Pancreas (tissue), 10 donors: ENCODE data around the gene GRIP2. TPM values are rescaled to one million over a fixed set of nuclear protein-coding genes. Genes with fewer than 3 reads are reported as not detected.
A peak's percentile ranks its signal among the peaks of the same experiment; 100 is the strongest.

ENCODE experiments used
- ATAC-seq, 4 donors: fragments of 200-7000 bp; cut with Tn5 transposase; one replicate each; pipeline versions ENCODE4 v1.8.0 to v1.9.1; 2020; ENCODE audit warnings: mild to moderate bottlenecking in 4 of 4, moderate library complexity in 4 of 4
- DNase-seq, 6 donors: peaks; one replicate each; pipeline ENCODE4 v3.0.0-alpha.2; 2020
- FAIRE-seq: peaks from 2 replicates; lab custom pipeline; 2012; peaks lifted over from hg19 to GRCh38; lab: Jason Lieb, UNC
- H3K27ac ChIP-seq, 4 donors: fragments of 200-600 bp; sonication (generic); 1 replicate in 3 of 4; 2 replicates in 1 of 4; pipeline versions ENCODE4 v1.5.0 to v1.8.0; 2020
- H3K27me3 ChIP-seq, 4 donors: fragments of 200-600 bp; one replicate each; pipeline ENCODE4 v1.8.0; 2021
- H3K36me3 ChIP-seq, 3 donors: fragments of 200-600 bp; sonication (generic) in 1 of 3; one replicate each; pipeline versions ENCODE4 v1.5.0 to v1.8.0; 2020 to 2021
- H3K4me1 ChIP-seq, 3 donors: fragments of 200-600 bp; one replicate each; pipeline ENCODE4 v1.8.0; 2021
- H3K4me3 ChIP-seq, 4 donors: fragments of 200-600 bp; sonication (generic) in 2 of 4; one replicate each; pipeline versions ENCODE4 v1.5.0 to v1.8.0; 2020 to 2021
- H3K9me3 ChIP-seq, 4 donors: fragments of 200-600 bp; one replicate each; pipeline ENCODE4 v1.8.0; 2021
- WGBS, 2 donors: extraction: QIAGEN DNeasy Blood & Tissue Kit; methylation state at CpG; one replicate each; pipeline ENCODE4 v1.1.7; 2013; 5-methylcytosine and 5-hydroxymethylcytosine counted together
- intact Hi-C, 3 donors: fragments of 100-400 bp; cut with DNase I; formaldehyde crosslinking; loops; one replicate each; pipeline versions ENCODE4 v1.11.1 to v1.14.2; 2022
- polyA plus RNA-seq, 2 donors: library from polyadenylated mRNA; stranded (reverse); fragments of 200-250 nt; gene quantifications; one replicate each; pipeline ENCODE4 v1.2.3, GENCODE V29; 2013
- total RNA-seq, 6 donors: library from RNA; stranded (reverse); fragmentation: NEBNext Ultra II Directional in 4 of 6; extraction: Animal tissue kit (Norgen Biotek cat#: 25700) in 4 of 6; gene quantifications; one replicate each; pipeline versions ENCODE4 v1.2.1 to v1.2.4, GENCODE V29; 2021 to 2023
- TF ChIP-seq, protein P1 (sequence below), 4 donors: fragments of 200-600 bp; sonication (generic) in 3 of 4; IDR thresholded peaks; one replicate each; pipeline versions ENCODE4 v1.5.0 to v1.8.0; 2021; ENCODE audit warnings: antibody characterized with exemption in 4 of 4
- donor health status: healthy with polysubstance abuse.
- donor health status: DM: no; HTN: no; CAD: no; lungs with moderate emphysema.
- donor health status: DM: no; HTN: no; CAD: no.
- donor health status: control.
- donor health status: control.
- donor health status: Bipolar disorder and iron deficiency.
- donor health status: DM: yes; HTN: yes; CAD: no.
- donor health status: DM: no; HTN: no; CAD: no.
- donor health status: DM: no; HTN: no; CAD: no.
- donor health status: DM: yes; HTN: yes; CAD: no.

GRIP2 gene
- total and polyA plus RNA-seq, 8 donors, result 0.16 to 0.94 (median 0.35) TPM

DNA sequence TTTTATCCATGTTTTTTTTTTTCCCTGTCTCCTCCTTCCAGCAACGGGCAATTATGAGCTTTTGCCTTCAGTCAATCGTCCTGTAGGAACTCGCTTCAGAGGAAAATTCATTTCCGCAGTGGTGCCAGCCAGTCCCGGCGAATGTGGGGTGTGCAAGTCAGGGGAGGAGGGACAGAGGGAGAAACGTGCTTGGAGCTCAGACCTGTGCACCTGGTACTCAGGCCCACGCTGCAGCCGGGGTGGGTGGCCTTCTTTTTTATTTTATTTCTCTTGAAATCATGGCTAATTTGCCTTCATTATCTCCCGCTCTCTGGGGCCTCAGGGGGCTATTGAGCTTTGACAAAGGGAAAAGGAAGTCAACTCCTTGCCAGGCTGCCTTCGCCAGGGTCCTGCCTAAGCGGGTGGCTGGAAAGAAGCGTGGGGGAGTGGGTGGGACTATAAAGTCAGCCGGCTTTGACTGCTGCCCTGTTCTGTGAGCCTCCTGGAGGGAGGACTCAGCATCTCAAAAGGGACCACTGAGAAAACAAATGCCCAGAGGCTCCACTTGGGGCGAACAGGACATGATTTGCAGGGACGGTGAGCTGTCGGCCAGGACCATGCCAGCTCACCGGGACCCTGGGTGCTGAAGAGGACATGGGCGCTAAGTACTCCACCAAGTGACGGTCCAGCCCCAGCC, 5.5 kb downstream of the GRIP2 start:
- intact Hi-C loops, result no loop called here
- Histone ChIP-seq H3K4me1 (no peaks in the 10 kb centered on the region), H3K36me3 (no peaks in the 10 kb centered on the region), H3K9me3 (no peaks in the 10 kb centered on the region), H3K4me3 (no peak overlapping the region), H3K27ac (no peak overlapping the region), H3K27me3 (no peaks in the 10 kb centered on the region)
- no peak for FAIRE-seq
- peak in 1 of 6 donors; percentile 32 for DNase-seq
- 60 to 65% methylated on average over 20 of the region's 20 CpGs for whole genome bisulfite sequencing, 2 donors
- TF ChIP-seq, protein P1, sequence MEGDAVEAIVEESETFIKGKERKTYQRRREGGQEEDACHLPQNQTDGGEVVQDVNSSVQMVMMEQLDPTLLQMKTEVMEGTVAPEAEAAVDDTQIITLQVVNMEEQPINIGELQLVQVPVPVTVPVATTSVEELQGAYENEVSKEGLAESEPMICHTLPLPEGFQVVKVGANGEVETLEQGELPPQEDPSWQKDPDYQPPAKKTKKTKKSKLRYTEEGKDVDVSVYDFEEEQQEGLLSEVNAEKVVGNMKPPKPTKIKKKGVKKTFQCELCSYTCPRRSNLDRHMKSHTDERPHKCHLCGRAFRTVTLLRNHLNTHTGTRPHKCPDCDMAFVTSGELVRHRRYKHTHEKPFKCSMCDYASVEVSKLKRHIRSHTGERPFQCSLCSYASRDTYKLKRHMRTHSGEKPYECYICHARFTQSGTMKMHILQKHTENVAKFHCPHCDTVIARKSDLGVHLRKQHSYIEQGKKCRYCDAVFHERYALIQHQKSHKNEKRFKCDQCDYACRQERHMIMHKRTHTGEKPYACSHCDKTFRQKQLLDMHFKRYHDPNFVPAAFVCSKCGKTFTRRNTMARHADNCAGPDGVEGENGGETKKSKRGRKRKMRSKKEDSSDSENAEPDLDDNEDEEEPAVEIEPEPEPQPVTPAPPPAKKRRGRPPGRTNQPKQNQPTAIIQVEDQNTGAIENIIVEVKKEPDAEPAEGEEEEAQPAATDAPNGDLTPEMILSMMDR (IDR thresholded peaks at IDR 0.05), result no peak
- no peak for ATAC-seq

DNA sequence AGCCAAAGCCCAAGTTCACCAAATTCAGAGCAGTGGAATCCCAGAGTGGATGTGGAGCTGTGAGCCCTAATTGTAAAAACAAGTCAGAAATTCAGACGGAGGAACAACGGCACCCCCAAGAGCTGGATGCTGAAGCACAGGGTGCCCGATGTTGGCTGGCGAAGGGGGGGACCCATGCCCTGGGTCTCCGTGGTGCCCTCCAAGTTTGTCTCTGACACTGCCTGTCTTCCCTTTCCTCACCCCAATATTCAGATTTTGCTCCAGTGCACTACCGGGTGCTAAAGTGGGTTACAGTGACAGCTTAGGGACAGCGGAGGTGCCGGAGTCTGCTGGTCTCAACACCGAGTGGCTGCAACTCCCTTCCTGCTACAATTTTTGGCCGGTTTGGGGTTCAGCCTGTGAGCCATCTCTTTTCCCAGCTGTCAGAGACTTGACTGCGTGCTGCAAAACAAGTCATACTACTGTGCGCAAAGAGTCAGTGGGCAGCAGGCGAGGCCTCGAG, 6.6 kb downstream of the GRIP2 start:
- Histone ChIP-seq H3K4me1 (no peaks in the 10 kb centered on the region), H3K4me3 (no peak overlapping the region), H3K36me3 (no peaks in the 10 kb centered on the region), H3K9me3 (no peaks in the 10 kb centered on the region), H3K27ac (no peak overlapping the region), H3K27me3 (no peaks in the 10 kb centered on the region)
- DNase-seq (peak in 1 of 6 donors; percentile 18), ATAC-seq (no peak), FAIRE-seq (no peak)
- intact Hi-C loops, result no loop called here
- TF ChIP-seq, protein P1 (IDR thresholded peaks at IDR 0.05), result no peak
- 87 to 90% methylated on average over 14 of the region's 14 CpGs for WGBS, 2 donors

- no peaks in the 10 kb centered on the region for H3K36me3 ChIP-seq
- no peaks in the 10 kb centered on the region for H3K27me3 ChIP-seq
- H3K9me3 ChIP-seq, result no peaks in the 10 kb centered on the region
- no peak overlapping the region for H3K27ac ChIP-seq
- 28 to 41% methylated on average over 20 of the region's 20 CpGs for WGBS, 2 donors
- FAIRE-seq (no peak), DNase-seq (peak; percentile 77 to 92 (median 90)), ATAC-seq (peak; percentile 96 to 99 (median 98))
- intact Hi-C loops, result no loop called here
- no peaks in the 10 kb centered on the region for H3K4me1 ChIP-seq
- no peak overlapping the region for H3K4me3 ChIP-seq
- TF ChIP-seq, protein P1 (IDR thresholded peaks at IDR 0.05), result no peak
Observed at GRCh38 chr3:14532691-14533456, 7.3 kb downstream of the GRIP2 start.

GRCh38 chr3:14531856-14532395, 8.2 kb downstream of the GRIP2 start:
- no peaks in the 10 kb centered on the region for H3K27me3 ChIP-seq
- H3K36me3 ChIP-seq, result no peaks in the 10 kb centered on the region
- TF ChIP-seq, protein P1 (IDR thresholded peaks at IDR 0.05), result no peak
- FAIRE-seq (no peak), DNase-seq (peak in 2 of 6 donors; percentile 37 to 44), ATAC-seq (no peak)
- intact Hi-C loops, result no loop called here
- H3K9me3 ChIP-seq, result no peaks in the 10 kb centered on the region
- no peak overlapping the region for H3K27ac ChIP-seq
- H3K4me1 ChIP-seq, result no peaks in the 10 kb centered on the region
- WGBS, 2 donors, result 89 to 92% methylated on average over 17 of the region's 17 CpGs
- H3K4me3 ChIP-seq, result no peak overlapping the region
